Hepatocyte (in vitro differentiated cells): ENCODE data around the gene TMOD2.

Experiments
- EZH2 ChIP-seq: fragments of 200-600 bp; sonication (generic); IDR thresholded peaks from 2 replicates; pipeline ENCODE4 v1.6.1; 2016; ENCODE audit warnings: antibody characterized with exemption, mild to moderate bottlenecking, borderline replicate concordance
- EZH2phosphoT487 ChIP-seq: fragments of 200-600 bp; sonication (generic); IDR thresholded peaks from one replicate; pipeline ENCODE4 v1.6.1; 2018; ENCODE audit warnings: antibody characterized with exemption, mild to moderate bottlenecking, low read depth, moderate library complexity; ENCODE audit not compliant: unreplicated experiment, severe bottlenecking
- TF ChIP-seq, protein P1 (sequence below): fragments of 200-600 bp; sonication (generic); IDR thresholded peaks from 2 replicates; pipeline ENCODE4 v1.5.1; 2016; ENCODE audit warnings: antibody characterized with exemption, mild to moderate bottlenecking; ENCODE audit not compliant: poor library complexity

DNA sequence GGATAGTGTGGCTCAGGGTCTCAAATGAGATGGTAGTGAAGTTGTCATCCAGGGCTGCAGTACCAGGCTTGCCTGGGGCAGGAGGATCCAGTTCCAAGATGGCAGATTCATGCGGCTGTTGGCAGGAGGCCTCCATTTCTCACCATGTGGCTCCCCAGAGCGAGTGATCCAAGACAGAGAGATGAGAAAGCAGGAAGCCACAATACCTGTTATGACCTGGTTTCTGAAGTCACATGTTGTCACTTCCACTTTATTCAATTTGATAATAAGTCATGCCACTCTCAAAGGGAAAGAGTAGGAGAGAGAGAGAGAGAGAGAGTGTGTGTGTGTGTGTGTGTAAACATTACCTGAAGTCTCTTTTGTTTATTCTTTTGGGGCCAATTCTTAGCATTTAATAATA lies 30.1 kb downstream of the TMOD2 start:
- TF ChIP-seq, protein P1, sequence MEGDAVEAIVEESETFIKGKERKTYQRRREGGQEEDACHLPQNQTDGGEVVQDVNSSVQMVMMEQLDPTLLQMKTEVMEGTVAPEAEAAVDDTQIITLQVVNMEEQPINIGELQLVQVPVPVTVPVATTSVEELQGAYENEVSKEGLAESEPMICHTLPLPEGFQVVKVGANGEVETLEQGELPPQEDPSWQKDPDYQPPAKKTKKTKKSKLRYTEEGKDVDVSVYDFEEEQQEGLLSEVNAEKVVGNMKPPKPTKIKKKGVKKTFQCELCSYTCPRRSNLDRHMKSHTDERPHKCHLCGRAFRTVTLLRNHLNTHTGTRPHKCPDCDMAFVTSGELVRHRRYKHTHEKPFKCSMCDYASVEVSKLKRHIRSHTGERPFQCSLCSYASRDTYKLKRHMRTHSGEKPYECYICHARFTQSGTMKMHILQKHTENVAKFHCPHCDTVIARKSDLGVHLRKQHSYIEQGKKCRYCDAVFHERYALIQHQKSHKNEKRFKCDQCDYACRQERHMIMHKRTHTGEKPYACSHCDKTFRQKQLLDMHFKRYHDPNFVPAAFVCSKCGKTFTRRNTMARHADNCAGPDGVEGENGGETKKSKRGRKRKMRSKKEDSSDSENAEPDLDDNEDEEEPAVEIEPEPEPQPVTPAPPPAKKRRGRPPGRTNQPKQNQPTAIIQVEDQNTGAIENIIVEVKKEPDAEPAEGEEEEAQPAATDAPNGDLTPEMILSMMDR, result no peak
- TF ChIP-seq EZH2 (no peak), EZH2phosphoT487 (no peak)
